GM19372 (cell line): ENCODE results near the gene TRAF7.

ENCODE experiments used
- ATAC-seq: cut with Tn5 transposase; IDR thresholded peaks from one replicate; pipeline ENCODE4 v1.9.1; 2021; ENCODE audit warnings: mild to moderate bottlenecking, low read depth, moderate library complexity; ENCODE audit not compliant: unreplicated experiment

Gene TRAF7

DNA sequence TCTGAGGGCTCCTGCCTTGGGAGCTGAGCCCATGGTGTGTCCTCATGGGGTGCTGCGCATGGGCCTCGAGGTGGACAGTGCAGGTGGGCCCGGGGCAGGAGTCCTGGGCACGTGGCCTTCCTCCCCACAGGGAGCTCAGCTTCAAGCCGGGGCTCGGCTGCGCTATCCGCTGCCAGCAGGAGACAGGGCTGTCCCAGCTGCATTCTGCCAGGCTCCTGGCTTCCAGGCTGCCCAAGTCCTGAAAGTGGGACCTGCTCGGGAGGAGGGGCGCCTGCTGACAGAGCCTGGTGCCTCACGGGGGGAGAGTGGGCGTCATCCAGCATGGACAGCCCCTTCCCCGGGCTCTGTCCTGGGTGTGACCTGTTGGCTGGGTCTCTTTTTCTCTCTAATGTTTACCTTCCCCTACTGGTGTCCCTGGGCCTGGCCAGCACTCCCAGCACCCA lies 7.1 kb downstream of the TRAF7 start:
- ATAC-seq = no peak

DNA sequence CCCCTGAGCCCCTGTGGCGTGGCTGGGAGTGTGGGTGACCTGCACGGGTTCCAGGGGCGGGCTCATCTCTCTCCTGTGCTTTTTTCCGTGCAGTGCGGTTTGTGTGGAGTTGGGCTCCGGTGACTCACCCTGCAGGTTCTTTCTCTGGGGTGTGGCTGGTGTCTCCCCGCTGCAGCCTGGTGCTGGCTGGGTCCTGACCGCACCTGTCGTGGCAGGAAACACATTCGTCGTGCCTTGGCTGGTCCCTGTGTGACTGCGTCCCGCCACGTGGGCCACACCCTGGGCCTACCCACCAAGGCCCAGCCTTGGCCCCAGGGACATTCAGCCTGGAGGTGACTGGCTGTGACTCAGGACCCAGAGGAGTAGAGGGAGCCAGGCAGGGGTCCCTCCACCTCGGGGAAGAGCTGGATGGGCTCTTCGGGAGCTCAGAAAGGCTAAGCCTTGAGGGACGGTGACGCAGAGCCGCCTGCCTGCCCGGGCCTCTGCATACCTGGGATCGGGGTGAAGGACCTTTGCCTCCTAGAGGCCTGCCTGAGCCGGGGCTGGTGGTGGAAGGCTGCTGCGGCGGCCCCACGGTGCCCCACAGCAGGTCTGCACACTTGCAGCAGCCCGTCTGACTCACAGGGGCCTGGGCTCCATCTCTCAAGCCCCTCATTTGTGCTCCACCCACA lies 7.8 kb downstream of the TRAF7 start:
- ATAC-seq = no peak

DNA sequence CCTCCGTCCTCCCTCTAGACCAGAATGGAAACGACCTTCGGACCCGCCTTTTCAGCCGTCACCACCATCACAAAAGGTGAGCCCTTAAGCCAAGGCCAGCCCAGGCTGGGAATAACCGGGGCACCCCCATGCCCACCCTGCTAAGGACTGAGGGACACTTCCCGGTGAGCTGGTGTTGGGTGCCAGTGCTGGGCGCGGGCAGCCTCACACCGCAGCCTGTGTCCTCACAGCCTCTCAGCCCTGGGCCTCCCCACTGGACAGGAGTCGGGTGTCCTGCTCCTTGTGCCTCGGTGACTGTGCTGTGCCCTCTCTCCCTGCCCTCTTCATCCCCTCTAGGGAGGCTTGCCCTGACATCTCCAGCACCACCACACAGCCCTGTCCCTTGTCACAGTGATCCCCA lies 10.3 kb downstream of the TRAF7 start:
- ATAC-seq = no peak

DNA sequence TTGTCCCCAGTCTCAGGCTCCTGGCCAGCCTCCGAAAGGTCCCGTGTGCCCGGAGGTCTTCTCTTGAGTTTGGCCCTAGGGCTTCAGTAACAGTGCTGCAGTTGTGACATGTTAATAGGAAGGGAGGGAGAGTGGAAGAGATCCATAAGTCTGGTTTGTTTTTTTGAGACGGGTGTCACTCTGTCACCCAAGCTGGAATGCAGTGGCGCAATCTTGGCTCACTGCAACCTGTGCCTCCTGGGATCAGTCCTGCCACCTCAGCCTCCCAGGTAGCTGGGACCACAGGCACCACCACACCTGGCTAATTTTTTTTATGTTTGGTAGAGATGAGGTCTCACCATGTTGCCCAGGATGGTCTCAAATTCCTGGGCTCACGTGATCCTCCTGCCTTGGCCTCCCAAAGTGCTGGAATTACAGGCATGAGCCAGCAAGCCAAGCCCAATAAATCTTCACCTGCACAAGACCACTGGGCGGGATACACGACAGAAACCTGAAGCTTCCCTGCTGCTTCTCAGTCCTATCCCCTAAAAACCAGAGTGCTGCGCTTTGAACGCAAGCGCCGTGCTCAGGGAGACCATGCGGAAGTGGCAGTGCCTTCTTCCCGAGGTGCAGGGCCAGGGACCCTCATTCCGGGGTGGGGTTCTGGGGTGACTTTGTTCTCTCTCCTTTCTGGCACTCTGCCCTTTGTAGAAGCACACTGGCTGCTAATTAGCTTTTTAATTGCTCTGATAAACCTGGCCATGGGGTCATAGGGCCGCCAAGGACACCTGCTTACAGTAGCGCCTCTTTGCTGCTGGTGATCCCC lies 10.9 kb downstream of the TRAF7 start:
- no peak for ATAC-seq

DNA sequence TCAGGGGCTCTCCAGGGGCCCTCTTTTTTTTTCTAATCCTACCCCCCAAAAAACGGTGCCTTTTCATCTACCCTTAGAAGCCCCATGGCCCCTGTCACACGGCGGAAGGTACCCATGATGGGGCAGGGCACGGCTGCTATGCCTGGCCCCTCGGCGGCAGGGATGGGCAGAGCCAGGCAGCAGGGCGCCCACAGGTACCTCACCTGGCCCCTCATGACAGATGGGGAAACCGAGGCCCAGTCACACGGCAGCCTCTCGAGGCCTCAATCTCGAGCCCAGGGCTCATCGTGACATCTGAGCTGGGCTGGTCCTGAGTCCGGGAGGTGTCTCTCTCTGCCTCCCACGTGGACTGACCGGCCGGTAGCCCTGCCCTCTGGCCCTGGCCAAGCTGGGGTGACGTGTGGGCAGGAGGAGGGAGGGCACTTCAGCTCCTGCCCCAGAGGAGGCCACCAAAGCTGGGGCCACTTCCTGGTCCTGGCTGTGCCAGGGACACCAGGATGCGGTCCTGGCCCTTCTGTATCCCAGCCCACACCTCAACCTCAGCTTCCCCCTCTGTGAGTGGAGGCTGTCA lies 11.6 kb downstream of the TRAF7 start:
- ATAC-seq = no peak

DNA sequence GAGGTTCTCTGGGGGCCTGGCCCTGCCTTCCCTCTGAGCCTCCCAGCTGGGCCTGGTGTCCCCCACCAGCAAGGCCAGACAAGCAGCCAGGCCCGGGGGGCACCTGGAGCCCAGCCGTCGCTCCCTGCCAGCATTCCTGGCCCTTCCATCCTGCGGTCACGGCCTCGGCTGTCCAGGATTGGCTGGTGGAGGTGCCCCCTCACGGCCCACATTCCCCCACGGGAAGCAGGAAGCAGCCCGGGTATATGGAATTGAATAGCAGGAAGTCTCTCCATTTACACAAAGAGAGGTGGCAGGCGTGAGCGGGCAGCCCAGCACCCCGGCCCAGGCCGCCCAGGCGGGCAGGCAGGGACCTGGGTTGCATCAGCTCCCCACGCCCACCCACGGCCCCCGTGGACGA lies 14.5 kb downstream of the TRAF7 start:
- no peak for ATAC-seq

DNA sequence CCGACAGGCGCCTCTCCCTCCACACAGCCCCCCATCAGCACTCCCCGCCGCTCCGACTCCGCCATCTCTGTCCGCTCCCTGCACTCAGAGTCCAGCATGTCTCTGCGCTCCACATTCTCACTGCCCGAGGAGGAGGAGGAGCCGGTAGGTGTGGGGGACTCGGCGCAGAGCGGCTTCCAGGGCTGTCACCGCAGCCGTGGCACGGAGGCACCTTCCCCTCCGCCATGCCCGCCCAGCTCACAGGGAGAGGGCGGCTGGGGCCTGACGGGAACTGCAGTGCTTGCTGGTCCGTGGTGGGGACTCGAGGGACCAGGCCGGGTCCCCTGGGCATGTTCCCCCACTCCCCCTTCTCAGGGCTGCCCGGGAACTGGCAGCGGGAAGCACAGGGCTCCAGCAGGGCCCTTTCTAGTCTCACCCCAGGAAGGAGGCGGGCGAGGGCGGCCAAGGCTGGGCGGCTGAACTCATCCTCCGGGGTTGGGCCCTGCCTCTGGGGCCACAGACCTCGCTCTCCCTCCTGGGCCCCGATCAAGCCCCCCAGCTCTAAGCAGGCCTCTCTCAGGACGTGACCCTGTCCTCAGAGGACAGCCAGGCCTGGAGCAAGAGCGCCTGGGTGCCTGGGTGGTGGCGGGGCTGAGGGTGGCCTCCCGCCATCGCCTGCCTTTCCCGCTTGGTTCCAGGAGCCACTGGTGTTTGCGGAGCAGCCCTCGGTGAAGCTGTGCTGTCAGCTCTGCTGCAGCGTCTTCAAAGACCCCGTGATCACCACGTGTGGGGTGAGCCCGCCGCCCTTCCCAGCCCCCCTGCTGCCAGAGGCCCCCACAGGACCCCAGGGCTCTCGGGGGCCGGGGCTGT lies 15.2 kb downstream of the TRAF7 start:
- ATAC-seq = no peak

DNA sequence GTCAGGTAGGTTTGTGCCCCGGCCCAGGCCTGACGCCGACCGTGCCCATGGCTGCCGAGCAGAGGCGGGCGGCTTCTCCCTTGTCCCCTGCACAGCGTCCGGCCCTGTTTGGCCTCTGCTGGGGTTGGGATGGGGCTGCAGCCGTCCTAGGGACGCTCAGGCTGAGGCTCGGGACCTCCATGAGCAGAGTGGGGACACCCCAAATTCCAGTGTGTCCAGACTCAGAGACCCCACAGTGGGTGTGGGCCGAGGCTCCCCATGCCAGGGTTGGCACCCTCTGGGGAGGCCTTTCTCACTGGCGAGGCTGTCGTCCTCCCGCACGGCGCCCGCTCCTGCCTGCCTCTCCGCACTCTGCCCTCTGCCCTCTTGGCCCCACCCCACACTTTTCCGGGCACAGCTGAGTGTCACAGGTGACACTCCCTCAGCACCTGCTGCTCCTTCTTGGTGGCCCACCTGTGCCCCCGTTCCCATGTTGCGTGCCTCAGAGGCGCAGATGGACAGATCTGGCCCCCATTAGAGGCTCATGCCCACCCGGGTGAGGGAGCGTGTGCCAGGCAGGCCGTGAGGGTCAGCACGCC lies 16.1 kb downstream of the TRAF7 start:
- ATAC-seq = no peak

DNA sequence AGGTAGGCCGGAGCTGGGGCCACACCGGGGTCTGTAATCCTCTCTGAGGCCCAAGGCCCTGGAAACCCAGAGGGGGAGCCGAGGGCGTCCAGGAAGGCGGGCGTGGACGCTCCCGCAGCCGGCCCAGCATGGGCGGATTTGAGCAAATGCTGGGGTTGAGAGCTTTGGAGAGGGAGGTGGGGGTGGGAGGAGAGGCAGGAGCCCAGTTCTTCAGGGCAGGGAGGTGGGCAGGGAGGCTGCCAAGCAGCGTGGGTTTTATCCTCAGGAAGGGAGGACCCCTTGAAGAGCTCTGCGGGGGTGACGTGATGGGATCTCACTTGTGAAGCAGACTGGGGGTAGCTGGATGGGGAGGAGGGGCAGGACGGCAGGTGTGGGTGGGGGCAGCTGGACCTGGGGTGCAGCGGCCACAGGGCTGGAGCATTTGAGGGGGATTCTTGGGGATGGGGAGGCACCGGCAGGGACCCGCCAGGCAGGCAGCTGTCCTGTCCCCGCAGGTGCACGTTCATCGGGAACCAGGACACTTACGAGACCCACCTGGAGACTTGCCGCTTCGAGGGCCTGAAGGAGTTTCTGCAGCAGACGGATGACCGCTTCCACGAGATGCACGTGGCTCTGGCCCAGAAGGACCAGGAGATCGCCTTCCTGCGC lies 17.2 kb downstream of the TRAF7 start:
- ATAC-seq = no peak

DNA sequence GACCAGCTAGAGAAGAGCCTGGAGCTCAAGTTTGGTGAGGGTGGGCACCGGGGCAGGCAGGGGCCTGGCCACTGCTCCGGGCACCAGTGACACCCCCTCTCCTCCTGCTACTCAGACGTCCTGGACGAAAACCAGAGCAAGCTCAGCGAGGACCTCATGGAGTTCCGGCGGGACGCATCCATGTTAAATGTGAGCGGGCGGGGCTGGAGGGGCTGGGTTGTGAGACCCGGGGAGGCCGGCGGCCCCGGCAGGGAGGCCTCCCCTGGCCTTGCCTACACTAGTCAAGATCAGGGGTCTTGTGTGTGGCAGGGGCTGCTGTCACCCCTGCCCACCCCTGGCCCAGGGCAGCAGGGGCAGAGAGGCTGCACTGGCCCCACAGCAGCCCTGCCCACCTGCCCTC lies 17.8 kb downstream of the TRAF7 start:
- ATAC-seq = no peak

DNA sequence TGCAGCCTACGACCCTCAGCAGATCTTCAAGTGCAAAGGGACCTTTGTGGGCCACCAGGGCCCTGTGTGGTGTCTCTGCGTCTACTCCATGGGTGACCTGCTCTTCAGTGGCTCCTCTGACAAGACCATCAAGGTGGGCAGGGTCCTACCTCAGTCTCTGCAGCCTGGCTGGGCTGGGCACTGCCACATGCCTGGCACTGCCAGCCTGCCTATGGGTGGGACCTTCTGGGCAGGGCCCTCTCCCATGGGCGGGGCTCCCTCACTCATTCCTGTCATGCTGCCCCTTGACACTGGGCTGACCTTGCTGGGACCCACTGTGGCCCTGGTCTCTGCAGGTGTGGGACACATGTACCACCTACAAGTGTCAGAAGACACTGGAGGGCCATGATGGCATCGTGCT lies 18.3 kb downstream of the TRAF7 start:
- no peak for ATAC-seq

DNA sequence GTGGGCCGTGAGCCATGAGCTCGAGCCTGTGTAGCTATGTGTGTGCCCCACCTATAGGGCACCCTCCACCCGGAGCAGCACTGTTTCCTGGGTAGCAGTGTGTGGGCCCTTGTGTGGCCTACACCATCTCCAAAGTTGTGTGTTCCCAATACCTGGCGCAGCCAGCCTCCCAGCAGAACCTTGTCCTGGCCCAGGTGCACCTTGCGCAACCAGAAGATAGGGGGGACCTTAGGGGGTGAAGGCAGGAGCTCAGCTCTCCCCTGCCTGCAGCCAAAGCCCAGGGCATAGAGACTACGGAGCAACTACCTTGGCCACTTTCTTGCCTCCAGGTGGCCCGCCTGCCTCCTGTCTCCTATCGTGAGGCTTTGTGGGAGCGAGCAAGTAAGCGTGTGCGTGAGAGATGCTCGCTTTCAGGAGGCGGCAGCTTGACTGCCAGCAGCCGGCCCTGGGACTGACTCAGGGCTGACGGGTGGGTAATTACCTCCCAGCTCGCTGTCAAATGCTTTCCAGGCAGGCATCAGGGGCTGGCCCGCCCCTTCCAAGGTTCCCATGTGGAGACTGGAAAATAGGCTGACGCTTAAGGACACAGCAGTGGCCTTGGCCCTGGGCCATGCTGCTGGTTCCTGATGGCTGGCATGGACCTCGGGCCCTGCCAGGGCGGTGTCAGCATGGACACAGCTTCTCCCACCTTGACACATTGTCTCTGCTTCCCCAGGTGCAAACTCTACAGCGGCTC lies 19.0 kb downstream of the TRAF7 start:
- ATAC-seq = no peak

DNA sequence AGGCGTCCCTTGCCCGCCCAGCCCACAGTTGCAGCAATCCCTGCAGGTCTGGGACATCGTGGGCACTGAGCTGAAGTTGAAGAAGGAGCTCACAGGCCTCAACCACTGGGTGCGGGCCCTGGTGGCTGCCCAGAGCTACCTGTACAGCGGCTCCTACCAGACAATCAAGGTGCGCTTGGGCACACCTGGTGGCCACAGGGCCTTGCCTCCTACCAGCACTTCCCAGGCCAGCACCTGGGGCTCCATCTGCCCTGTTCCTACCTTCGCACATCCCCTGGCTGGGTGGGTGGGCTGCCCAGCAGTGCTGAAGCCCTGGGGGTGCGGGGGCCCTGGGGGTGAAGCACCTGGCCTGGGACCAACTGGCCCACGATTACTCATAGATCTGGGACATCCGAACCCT lies 19.9 kb downstream of the TRAF7 start:
- no peak for ATAC-seq

DNA sequence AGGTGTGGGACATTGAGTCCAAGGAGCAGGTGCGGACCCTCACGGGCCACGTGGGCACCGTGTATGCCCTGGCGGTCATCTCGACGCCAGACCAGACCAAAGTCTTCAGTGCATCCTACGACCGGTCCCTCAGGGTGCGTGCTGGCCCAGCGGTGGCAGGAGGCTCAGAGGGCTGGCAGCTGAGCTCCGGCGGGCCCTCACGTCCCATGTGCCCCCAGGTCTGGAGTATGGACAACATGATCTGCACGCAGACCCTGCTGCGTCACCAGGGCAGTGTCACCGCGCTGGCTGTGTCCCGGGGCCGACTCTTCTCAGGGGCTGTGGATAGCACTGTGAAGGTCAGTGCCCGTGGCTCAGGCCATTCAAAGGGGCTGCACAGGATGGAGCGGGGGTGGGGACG lies 20.5 kb downstream of the TRAF7 start:
- ATAC-seq = no peak

DNA sequence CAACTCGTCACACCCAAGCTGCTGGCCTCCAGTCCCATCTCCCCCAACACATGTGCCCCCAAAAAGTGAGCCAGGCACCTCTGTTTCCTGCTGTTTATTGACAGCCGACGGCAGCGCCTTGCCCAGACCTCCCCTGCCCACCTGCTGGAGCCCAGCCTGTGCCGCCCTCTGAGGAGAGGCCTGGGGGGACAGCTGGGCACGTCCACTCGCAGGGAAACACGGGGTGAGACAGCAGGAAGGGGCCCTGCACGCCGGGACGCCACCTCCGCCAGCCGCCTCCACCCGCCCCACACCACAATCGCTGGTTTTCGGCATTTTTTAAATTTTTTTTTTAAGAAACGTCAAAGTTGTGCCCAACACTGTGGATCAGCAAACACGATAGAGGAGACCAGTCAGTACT lies 21.5 kb downstream of the TRAF7 start:
- no peak for ATAC-seq

DNA sequence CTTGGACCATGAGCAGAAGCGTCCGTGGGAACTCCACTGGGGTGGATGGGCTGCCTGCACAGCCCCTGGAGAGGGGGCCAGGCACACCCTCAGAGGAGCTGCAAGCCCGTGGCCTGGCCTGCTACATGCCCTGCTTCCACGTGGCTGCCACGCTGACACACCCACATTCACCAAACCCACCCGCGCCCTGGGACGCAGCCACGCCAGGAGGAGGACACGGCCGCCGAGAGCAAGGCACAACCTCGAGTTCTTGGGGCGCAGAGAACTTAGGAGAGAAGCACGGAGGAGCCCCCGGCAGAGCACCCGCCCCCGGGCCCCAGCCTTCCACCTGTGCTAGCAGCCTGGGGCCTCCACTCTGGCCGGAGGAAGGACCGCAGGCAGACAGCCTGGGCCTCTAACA lies 22.0 kb downstream of the TRAF7 start:
- ATAC-seq = no peak

DNA sequence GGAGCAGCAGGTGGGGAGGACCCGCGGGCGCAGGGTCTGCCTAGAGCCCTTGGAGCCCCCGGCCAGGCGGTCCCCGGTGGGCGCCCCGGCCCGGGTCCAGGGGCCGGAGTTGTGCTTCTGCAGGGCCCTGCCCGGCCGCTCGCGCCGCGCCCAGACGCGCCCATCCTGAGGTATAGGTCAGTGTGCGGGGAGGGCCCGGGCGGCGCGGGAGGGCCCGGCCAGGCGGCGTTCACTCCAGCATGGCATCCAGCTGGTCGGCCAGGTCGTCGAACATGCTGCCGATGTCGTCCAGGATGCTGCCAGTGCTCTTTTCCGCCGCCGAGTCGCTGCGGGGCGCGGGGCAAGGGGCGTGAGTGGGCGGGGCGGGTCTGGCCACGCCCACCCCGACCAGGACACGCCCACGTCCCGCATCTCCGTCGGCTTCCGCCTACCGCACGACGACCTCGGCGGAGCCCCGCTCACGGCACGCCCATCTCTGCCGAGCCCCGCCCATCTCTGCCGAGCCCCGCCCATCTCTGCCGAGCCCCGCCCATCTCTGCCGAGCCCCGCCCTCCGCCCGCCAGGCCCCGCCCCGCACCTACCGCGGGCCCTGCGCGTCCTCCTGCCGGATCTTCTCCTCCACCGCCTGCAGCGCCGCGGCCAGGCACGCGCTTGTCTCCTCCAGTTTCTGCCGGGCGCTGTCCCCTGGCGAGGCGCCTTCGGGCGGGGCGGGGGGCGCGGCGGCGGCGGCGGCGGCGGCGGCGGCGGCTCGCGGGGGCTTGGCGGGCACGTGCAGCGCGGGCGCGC lies 22.9 kb downstream of the TRAF7 start:
- ATAC-seq = no peak

DNA sequence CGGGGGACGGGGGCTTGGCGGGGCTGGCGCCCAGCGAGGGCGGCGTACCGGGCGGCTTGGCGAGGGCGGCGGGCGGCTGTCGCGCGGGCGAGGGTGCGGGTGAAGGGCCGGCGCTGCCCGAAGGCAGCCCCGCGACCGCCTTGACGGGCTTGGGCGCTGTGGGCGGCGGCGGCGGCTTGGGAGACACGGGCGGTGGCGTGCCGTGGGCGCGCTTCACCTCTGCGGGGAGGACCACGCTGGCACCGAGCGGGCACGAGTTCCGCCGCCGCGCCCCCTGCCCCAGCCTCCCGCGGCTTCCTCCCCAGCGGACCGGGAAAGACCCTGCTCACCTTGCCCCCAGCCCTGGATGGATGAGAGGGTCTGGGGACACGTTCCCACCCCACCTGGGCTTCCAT lies 23.5 kb downstream of the TRAF7 start:
- ATAC-seq = no peak

DNA sequence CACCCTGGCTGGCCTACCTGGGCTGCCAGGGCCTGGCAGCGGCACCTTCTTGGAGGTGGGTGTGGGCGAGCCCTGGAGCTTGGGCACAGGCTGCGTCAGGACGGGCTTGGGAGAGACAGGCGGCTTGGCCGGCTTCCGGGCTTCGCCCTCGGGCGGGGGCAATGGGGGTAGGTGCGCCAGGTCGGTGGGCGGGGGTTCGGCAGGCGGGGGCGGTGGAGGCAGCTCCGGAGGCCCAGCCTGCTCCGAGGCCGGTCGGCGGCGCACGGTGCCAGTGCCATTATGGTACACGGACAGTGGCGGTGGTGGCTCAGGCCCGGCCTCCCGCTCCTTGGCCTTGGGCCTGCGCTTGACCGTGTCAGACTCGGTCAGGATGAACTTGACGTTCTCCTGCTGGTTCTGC lies 24.0 kb downstream of the TRAF7 start:
- no peak for ATAC-seq
